HG02870 (cell line): ENCODE results near the gene HPSE.

Experiments used
- ATAC-seq: cut with Tn5 transposase; IDR thresholded peaks from one replicate; pipeline ENCODE4 v1.9.1; 2021; ENCODE audit warnings: mild to moderate bottlenecking, moderate library complexity; ENCODE audit not compliant: unreplicated experiment

Gene HPSE

DNA sequence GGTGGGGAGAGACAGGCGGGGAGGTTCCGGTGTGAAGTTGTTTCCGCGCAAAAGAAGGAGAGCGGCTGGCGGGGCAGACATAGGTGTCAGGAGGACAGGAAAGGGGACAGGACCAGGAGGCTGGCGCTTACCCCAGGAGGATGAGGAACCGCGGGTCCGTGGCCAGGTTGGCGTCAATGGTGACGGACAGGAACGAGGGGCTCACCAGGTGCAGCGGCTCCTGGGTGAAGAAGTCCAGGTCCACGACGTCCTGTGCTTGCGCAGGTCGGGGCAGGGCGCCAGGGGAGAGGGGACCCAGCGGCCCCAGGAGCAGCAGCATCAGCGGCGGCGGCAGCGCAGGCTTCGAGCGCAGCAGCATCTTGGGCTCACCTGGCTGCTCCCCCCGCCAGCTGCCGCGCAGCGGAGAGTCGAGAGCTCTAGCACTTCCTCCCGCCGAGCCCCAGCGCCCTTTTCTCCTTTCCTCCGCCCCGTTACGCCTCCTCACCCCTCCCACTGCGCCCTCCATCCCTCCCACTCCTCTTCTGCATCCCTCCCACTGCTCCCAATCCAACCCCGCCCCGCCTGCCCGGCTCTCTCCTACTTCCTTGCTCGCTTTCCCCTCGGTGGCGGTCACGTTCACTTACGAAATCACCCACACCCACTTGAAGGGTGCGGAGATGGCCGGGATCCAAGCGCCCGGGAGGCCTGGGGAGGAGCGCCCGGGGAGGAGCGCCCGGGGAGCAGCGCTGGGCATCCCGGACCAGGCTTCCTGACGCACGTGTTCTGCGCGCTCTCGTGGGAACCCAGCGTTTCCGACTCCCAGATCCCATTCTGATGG, at the start of gene HPSE:
Gene HPSE (minus strand): TSS at position 424 of the 817 bp plus-strand sequence. CDS start 66 bp downstream, at position 358.
- ATAC-seq, result peak; percentile 90

DNA sequence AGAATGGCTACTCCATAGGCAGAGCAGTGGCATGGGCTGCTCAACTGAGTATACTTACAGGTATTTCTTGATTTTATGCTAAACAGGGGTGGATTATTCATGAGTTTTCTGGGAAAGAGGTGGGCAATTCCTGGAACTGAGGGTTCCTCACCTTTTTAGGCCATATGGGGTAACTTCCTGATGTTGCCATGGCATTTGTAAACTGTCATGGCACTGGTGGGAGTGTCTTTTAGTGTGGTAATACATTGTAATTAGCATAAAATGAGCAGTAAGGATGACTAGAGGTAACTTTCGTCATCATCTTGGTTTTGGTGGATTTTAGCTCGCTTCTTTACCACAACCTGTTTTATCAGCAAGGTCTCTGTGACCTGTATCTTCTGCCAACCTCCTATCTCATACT, 48.2 kb upstream of the HPSE start:
- ATAC-seq, result no peak

GRCh38 chr4:83381173-83381572, 46.5 kb upstream of the HPSE start:
- ATAC-seq, result no peak

- no peak for ATAC-seq
These were observed 43.8 kb upstream of the HPSE start for GRCh38 chr4:83378419-83378818.

DNA sequence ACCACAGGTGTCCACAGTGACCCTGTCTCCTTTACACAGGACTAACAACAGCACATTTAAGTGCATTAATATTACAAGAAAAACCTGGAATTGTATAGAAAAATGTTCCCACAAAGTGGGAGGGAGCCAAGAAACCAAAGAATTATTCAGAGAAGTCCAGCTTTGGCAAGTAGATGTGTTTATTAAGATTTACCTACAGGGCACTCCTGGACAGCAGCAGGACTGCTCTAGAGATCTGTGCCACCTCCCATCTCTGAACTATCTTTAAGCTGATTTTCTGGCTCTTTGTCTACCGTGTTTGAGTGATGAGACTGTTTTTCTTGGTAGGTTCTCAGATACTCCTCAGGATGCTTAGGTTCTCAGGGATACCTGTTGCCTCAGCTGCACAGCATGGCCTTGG, 38.3 kb upstream of the HPSE start:
- no peak for ATAC-seq

DNA sequence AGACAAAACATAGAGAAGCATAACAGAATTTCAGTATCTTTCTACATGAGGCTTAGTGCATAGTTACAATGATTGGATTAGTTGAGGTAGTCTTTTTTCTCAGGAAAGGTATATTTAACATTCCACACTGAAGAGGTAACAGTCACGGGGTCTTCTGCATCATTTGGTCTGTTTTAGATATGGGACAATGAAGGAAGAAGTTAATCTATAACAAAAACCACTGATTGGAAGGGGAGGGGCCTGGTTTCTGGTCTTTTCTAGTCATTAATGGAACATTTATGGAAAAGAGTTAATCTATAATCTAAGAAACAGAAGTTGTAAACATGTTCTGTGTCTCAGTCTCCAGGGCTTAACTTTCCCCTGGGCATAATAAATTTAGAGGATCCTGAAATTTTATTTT, 37.3 kb upstream of the HPSE start:
- ATAC-seq, result no peak

GRCh38 chr4:83371235-83371634, 36.6 kb upstream of the HPSE start:
- ATAC-seq, result no peak

GRCh38 chr4:83370640-83370906, 35.9 kb upstream of the HPSE start:
- ATAC-seq, result no peak

GRCh38 chr4:83369831-83370639, 35.4 kb upstream of the HPSE start:
- no peak for ATAC-seq

GRCh38 chr4:83364312-83364711, 29.7 kb upstream of the HPSE start:
- ATAC-seq, result no peak

DNA sequence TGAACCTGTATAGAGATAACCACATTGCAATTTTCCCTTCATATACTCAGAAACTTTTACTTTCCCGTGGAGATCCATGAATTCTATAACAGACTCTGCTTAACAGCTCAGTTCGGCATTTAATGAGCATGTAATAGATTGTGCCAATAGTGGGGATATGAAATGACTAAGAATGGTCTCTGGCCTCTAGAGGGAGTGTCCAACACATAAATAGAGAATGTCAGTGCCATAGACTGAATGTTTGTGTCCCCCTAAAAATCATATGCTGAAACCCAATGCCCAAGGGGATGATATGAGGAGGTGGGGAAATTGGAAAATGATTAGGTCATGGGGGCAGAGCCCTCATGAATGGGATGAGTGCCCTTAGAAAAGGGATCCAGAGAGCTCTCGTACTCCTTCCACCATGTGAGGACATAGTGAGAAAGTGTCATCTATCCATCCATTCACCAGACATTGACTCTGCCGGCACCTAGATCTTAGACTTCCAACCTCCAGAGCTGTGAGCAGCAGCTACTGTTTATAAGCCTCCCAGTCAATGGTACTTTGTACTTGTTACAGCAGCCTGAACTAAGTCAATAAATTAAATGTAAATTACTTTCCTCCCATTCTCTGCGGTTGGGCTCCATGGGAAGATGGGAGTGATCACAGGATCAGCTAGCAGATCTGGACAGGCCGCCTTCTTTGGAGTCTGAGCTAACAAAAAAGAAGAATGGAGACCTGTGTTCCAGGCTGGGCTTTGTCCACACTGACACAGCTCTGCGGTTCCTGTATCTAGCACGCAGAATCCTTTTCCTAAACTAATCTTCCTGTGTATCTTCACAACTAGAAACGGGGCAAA, 28.1 kb upstream of the HPSE start:
- ATAC-seq, result no peak

DNA sequence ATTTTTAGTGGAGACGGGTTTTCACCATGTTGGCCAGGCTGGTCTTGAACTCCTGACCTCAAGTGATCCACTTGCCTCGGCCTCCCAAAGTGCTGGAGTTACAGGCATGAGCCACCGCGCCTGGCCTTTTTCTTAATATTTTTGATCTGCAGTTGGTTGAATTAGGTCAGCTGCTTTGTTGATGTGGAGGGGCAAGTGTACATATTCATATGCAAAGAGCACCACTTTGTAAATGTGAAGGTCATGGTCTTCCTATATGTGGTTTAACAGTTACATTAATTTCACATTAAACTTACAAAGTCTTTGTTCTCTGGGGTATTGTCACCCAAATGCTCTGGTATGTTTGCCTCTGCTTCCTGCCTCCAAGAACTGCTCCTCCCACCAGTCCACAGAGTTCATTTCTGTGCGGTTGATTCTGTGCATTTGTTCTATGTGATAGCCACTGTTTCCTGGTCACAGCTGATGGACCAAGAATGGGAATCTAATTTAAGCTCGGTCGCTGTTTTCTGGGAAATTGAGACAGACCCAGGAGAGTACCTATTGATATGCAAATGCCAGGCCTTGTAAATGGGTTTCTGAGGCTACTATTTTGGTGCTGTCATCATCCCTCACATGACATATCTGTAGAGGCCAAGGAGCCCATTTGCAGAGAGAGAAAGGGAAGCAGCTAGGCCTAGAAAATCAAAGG, 26.9 kb upstream of the HPSE start:
- ATAC-seq, result no peak

DNA sequence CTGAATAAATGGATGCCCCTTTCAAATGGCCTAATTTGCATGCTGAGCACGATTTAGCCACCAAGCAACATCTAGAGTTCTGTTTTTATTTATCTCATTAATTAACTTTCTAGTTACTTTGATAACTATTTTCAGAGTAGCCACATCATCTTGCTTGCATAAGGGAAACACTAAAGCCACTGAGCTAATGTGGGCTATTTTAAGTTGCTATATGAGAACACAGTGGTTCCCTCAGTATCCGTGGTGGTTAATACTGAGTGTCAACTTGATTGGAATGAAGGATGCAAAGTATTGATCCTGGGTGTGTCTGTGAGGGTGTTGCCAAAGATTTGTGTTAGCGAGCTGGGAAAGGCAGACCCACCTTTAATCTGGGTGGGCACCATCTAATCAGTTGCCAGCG, 25.4 kb upstream of the HPSE start:
- ATAC-seq, result no peak

GRCh38 chr4:83358410-83358809, 23.8 kb upstream of the HPSE start:
- ATAC-seq, result no peak

DNA sequence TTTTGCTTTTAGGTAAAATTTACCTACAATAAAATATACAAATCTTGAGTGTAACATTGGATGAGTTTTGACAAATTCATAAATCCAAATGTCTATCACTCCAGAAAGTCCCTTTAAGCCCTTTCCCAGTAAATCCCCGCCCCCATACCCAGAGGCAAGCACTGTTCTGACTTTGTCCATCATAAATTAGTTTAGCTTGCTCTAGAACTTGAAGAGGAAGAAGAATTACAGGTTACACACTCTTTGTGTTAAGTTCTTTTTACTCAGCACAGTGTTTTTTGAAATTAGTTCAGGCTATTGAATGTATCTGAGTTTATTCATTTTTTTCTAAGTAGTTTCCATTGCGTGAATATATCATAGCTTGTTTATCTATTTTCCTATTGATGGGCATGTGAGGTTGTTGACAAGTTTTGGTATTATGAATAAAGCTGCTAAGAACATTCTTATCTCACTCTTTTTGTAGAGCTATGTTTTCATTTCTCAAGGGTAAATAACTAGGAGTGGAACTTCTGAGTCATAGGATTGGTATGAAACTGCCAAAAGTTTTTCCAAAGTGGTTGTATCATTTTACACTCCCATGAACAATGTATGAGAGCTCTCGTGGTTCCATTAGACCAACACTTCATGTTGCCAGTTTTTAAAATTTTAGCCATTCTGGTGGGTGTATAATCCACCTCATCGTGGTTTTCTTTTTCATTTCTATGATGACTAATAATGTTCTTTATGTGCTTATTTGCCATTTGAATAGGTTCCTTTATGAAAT, 22.4 kb upstream of the HPSE start:
- ATAC-seq, result peak; percentile 85

DNA sequence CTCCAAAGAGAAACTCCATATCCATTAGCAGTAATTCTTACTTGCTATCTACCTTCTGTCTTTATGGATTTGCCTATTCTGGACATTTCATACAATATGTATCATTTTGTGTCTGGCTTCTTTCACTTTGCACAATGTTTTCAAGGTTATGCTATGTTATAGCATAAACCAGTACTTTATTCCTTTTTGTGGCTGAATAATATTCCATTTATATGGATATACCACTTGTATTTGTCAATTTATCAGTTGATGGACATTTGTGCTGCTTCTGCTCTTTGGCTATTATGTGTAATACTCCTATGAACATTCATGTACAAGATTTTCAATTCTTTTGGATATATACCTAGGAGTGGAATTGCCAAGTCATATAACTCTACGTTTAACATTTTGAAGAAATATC, 18.9 kb upstream of the HPSE start:
- no peak for ATAC-seq

DNA sequence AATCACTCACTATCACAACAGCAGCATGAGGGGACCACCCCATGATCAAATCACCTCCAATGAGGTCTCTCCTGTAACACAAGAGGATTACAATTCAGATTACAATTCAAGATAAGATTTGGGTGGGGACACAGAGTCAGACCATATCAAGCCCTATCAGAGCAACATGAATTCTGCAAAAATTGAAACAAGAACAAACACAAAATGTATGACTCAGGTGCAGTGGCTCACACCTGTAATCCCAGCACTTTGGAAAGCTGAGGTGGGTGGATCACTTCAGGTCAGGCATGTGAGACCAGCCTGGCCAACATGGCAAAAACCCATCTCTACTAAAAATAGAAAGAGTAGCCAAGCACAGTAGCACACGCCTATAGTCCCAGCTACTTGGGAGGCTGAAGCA, 13.4 kb upstream of the HPSE start:
- ATAC-seq, result no peak

- ATAC-seq, result no peak
These were observed 7.8 kb upstream of the HPSE start for GRCh38 chr4:83342476-83342875.

DNA sequence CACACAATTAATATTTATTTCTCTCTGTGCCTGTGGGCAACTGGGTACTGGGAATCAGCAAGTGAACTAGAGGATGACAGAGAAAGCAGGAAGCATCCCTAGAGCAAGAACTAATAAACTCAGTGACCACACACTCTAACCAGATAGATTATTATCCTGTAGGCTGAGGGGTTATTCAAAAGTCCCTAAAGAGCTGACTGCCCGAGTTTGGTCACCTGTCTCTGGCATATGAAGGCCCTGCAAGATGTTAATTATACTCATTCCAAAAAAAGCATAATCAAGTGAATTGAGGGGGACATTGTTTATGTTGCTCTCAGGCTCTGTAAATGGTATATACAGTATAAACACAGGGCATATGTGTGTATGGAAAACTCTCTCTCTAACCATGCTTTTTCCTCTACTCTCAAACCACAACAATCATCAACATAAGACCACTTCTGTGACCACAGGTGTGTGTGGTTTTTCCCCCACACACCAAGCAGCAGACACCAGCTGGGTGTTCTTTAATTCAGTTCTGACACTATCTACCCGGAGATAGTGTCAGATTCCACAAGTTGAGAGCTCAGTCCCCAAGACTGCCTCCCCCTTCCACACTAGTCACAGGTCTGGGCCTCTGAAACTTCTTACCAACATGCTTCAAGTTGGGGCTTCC, 6.2 kb upstream of the HPSE start:
- peak; percentile 73 for ATAC-seq

- ATAC-seq, result no peak
These were observed 4.9 kb upstream of the HPSE start for GRCh38 chr4:83339573-83339972.
